ENCODE data around the gene ANKDD1B. TPM values are rescaled to one million over a fixed set of nuclear protein-coding genes. Genes with fewer than 3 reads are reported as not detected.
"Not testable (repeated sequence)": the region's sequence is repeated elsewhere in the genome, so short reads cannot be mapped to it uniquely, and the experiment has no call there.

Gene ANKDD1B
- polyA plus RNA-seq, 3 donors: 0.32 TPM; not detected in 2

GRCh38 chr5:75603821-75604220, 7.4 kb upstream of the ANKDD1B start:
- Histone ChIP-seq H3K36me3 (replicated peaks in 1 of 2; ENCODE audit: control insufficient read depth in 1 of 2, insufficient read depth in 2 of 2, low read length in 2 of 2) (peaks cover 16 to 53% of the 10 kb centered on the region in 2 donors), H3K27me3 (ENCODE audit: control insufficient read depth in 2 of 2, insufficient read depth in 2 of 2, low read length in 2 of 2) (no peaks in the 10 kb centered on the region), H4K20me1 (ENCODE audit: insufficient read depth, low read length) (no peaks in the 10 kb centered on the region), H3K4me2 (replicated peaks; ENCODE audit: extremely low read depth, low read length, poor library complexity, severe bottlenecking) (no peak overlapping the region), H3K4me3 (replicated peaks in 1 of 3; ENCODE audit: low read depth in 2 of 3, low read length in 3 of 3) (no peak overlapping the region), H3K9me3 (replicated peaks in 1 of 2; ENCODE audit: control insufficient read depth in 1 of 2, insufficient read depth in 1 of 2, low read length in 2 of 2) (no peaks in the 10 kb centered on the region), H3K9ac (ENCODE audit: insufficient read depth, low read length, poor library complexity, severe bottlenecking) (no peak overlapping the region), H2AFZ (ENCODE audit: insufficient read depth, low read depth, low read length, poor library complexity, severe bottlenecking) (no peak overlapping the region), H3K79me2 (ENCODE audit: insufficient read depth, low read length) (no peaks in the 10 kb centered on the region), H3K27ac (ENCODE audit: low read depth in 1 of 2, low read length in 2 of 2) (no peak overlapping the region), H3K4me1 (ENCODE audit: control insufficient read depth in 1 of 2, insufficient read depth in 2 of 2, low read length in 2 of 2) (peaks cover 5 to 7% of the 10 kb centered on the region in 2 donors)
- peaks cover 11% of the 10 kb centered on the region for H3K4me1 Mint-ChIP-seq
- intact Hi-C loops (cut with micrococcal nuclease): no loop called here
- H3K27me3 Mint-ChIP-seq (ENCODE audit: low read depth in 3 of 3): no peaks in the 10 kb centered on the region
- peaks cover 0 to 3% (median 0%) of the 10 kb centered on the region in 7 donors for H3K9me3 Mint-ChIP-seq
- no peak overlapping the region for H3K4me3 Mint-ChIP-seq
- no peak for TF ChIP-seq CTCF (IDR thresholded peaks at IDR 0.05)
- peaks cover 36 to 54% of the 10 kb centered on the region in 2 donors for H3K36me3 Mint-ChIP-seq
- no peak for DNase-seq
- 100% methylated on average over 2 of the region's 2 CpGs for WGBS (ENCODE audit: insufficient coverage)
- no peak overlapping the region for H3K27ac Mint-ChIP-seq

GRCh38 chr5:75607341-75607740, 3.9 kb upstream of the ANKDD1B start:
- H3K4me3 ChIP-seq (replicated peaks in 1 of 3; ENCODE audit: low read depth in 2 of 3, low read length in 3 of 3); H3K4me2 ChIP-seq (replicated peaks; ENCODE audit: extremely low read depth, low read length, poor library complexity, severe bottlenecking); H3K9me3 ChIP-seq (replicated peaks in 1 of 2; ENCODE audit: control insufficient read depth in 1 of 2, insufficient read depth in 1 of 2, low read length in 2 of 2); H3K27ac ChIP-seq (ENCODE audit: low read depth in 1 of 2, low read length in 2 of 2); H2AFZ ChIP-seq (ENCODE audit: insufficient read depth, low read depth, low read length, poor library complexity, severe bottlenecking); H3K79me2 ChIP-seq (ENCODE audit: insufficient read depth, low read length); H3K9ac ChIP-seq (ENCODE audit: insufficient read depth, low read length, poor library complexity, severe bottlenecking); DNase-seq; H3K9me3 Mint-ChIP-seq; H4K20me1 ChIP-seq (ENCODE audit: insufficient read depth, low read length); H3K4me3 Mint-ChIP-seq; intact Hi-C loops (cut with micrococcal nuclease): not testable (repeated sequence)
- H3K27me3 ChIP-seq (ENCODE audit: control insufficient read depth in 2 of 2, insufficient read depth in 2 of 2, low read length in 2 of 2): peaks cover 3 to 11% of the 10 kb centered on the region in 2 donors
- WGBS (ENCODE audit: insufficient coverage): 0% methylated on average over 2 of the region's 5 CpGs
- Mint-ChIP-seq H3K4me1 (peaks cover 25% of the 10 kb centered on the region), H3K27ac (peak overlapping the region in 5 of 7 donors; percentile 16 to 74 (median 63)), H3K27me3 (ENCODE audit: low read depth in 3 of 3) (peaks cover 10 to 15% (median 13%) of the 10 kb centered on the region in 3 donors), H3K36me3 (peaks cover 22 to 27% of the 10 kb centered on the region in 2 donors)
- H3K36me3 ChIP-seq (replicated peaks in 1 of 2; ENCODE audit: control insufficient read depth in 1 of 2, insufficient read depth in 2 of 2, low read length in 2 of 2): peaks cover 2 to 25% of the 10 kb centered on the region in 2 donors
- peaks cover 17 to 20% of the 10 kb centered on the region in 2 donors for H3K4me1 ChIP-seq (ENCODE audit: control insufficient read depth in 1 of 2, insufficient read depth in 2 of 2, low read length in 2 of 2)
